HepG2 (cell line): ENCODE data around the gene GBGT1. TPM values are rescaled to one million over a fixed set of nuclear protein-coding genes. Genes with fewer than 3 reads are reported as not detected.

ENCODE experiments used
- ATAC-seq: fragments of 200-7000 bp; cut with Tn5 transposase; 3 replicates; pipeline ENCODE4 v1.9.1; 2020; ENCODE audit warnings: mild to moderate bottlenecking, moderate library complexity
- BruUV-seq: library from RNA; stranded (reverse); fragments of 400-500 nt; replicated peaks from 2 replicates; lab custom pipeline; 2021; lab: Mats Ljungman, UMichigan
- CTCF ChIA-PET: fragments of 300-600 bp; formaldehyde crosslinking; extraction: SDS; loops from one replicate; lab custom pipeline; 2021; ENCODE audit warnings: low total read pairs, inconsistent platforms, low intra/inter-chr PET ratio; lab: Yijun Ruan, JAX
- POLR2A ChIA-PET: fragments of 350-600 bp; sonication (Branson Sonifier 250); formaldehyde crosslinking; loops from one replicate; lab custom pipeline; 2020; ENCODE audit warnings: antibody characterized with exemption, inconsistent platforms; lab: Yijun Ruan, JAX
- DNase-seq: peaks from one replicate; pipeline ENCODE4 v3.0.0-alpha.2; 2015; ENCODE audit warnings: low spot score
- FAIRE-seq: peaks from 3 replicates; lab custom pipeline; 2011; peaks lifted over from hg19 to GRCh38; lab: Jason Lieb, UNC
- H2AFZ ChIP-seq: one replicate; pipeline ENCODE4 v1.6.1; 2011; ENCODE audit warnings: low read length, inconsistent platforms
- H3K27ac ChIP-seq: fragments of 300-600 bp; 3 replicates; pipeline ENCODE4 v1.8.0; 2011; ENCODE audit warnings: mixed run types, mild to moderate bottlenecking, mixed read lengths, low read length, inconsistent platforms; ENCODE audit not compliant: insufficient read depth; ENCODE audit errors: extremely low read length
- H3K27me3 ChIP-seq, 2 experiments: fragments of 200-600 bp in 1 of 2; 2 replicates in 1 of 2; 3 replicates in 1 of 2; pipeline versions ENCODE4 v1.6.0 to v1.8.0; 2011; ENCODE audit warnings: low read length in 2 of 2, mild to moderate bottlenecking in 2 of 2, moderate library complexity in 2 of 2, inconsistent platforms in 1 of 2; ENCODE audit not compliant: insufficient read depth in 2 of 2, control insufficient read depth in 1 of 2
- H3K36me3 ChIP-seq, 2 experiments: fragments of 200-600 bp in 1 of 2; replicated peaks in 1 of 2; 2 replicates in 1 of 2; 3 replicates in 1 of 2; pipeline versions ENCODE4 v1.5.1 to v1.8.0; 2011; ENCODE audit warnings: low read length in 2 of 2, inconsistent platforms in 1 of 2; ENCODE audit not compliant: insufficient read depth in 2 of 2, control insufficient read depth in 1 of 2
- H3K4me1 ChIP-seq: 2 replicates; pipeline ENCODE4 v1.5.1; 2012; ENCODE audit warnings: low read length, inconsistent platforms; ENCODE audit not compliant: insufficient read depth
- H3K4me2 ChIP-seq: 2 replicates; pipeline ENCODE4 v1.6.0; 2011; ENCODE audit warnings: low read depth, low read length, inconsistent platforms
- H3K4me3 ChIP-seq, 3 experiments: fragments of 200-600 bp in 1 of 3; sonication (generic), shearing (Covaris generic) in 1 of 3; replicated peaks in 1 of 3; 2 replicates each; pipeline ENCODE4 v1.5.1; 2011 to 2016; ENCODE audit warnings: low read length in 3 of 3, inconsistent platforms in 2 of 3, low read depth in 2 of 3, mild to moderate bottlenecking in 2 of 3, control low read depth in 1 of 3, mixed read lengths in 1 of 3; ENCODE audit not compliant: insufficient read depth in 1 of 3
- H3K79me2 ChIP-seq: one replicate; pipeline ENCODE4 v1.6.1; 2011; ENCODE audit warnings: low read length, inconsistent platforms; ENCODE audit not compliant: insufficient read depth
- H3K9ac ChIP-seq: 2 replicates; pipeline ENCODE4 v1.6.0; 2011; ENCODE audit warnings: mild to moderate bottlenecking, low read depth, low read length, inconsistent platforms; ENCODE audit not compliant: insufficient read depth
- H3K9me3 ChIP-seq: 2 replicates; pipeline ENCODE4 v1.5.1; 2012; ENCODE audit warnings: mild to moderate bottlenecking, low read length
- H4K20me1 ChIP-seq: 2 replicates; pipeline ENCODE4 v1.6.0; 2011; ENCODE audit warnings: inconsistent platforms, mild to moderate bottlenecking, low read length, moderate library complexity; ENCODE audit not compliant: insufficient read depth
- ATF1 ChIP-seq: IDR thresholded peaks from 2 replicates; pipeline ENCODE4 v1.6.1; 2016; ENCODE audit warnings: mild to moderate bottlenecking, control low read depth
- CHCHD3 ChIP-seq: sonication (generic); formaldehyde crosslinking; IDR thresholded peaks from 2 replicates; pipeline ENCODE4 v1.8.0; 2022; ENCODE audit warnings: mild to moderate bottlenecking, missing genetic modification reagents, moderate library complexity
- EHMT2 ChIP-seq: fragments of 200-600 bp; sonication (generic); IDR thresholded peaks from 2 replicates; pipeline ENCODE4 v1.7.0; 2017; ENCODE audit warnings: antibody characterized with exemption, low read depth, low read length, borderline replicate concordance
- HNRNPLL ChIP-seq: fragments of 200-400 bp; formaldehyde crosslinking; IDR thresholded peaks from 2 replicates; pipeline ENCODE4 v1.6.1; 2017; ENCODE audit warnings: mild to moderate bottlenecking, low read depth, low read length; ENCODE audit not compliant: poor library complexity, severe bottlenecking
- JUND ChIP-seq: sonication (generic); formaldehyde crosslinking; IDR thresholded peaks from 2 replicates; pipeline ENCODE4 v1.8.0; 2022; ENCODE audit warnings: mild to moderate bottlenecking, missing genetic modification reagents
- MTA1 ChIP-seq: sonication (generic); formaldehyde crosslinking; IDR thresholded peaks from 2 replicates; pipeline ENCODE4 v1.4.0; 2020; ENCODE audit warnings: missing genetic modification reagents, mild to moderate bottlenecking, borderline replicate concordance
- RARA ChIP-seq: IDR thresholded peaks from 2 replicates; pipeline ENCODE4 v1.6.1; 2016; ENCODE audit warnings: missing genetic modification reagents, missing compliant biosample characterization
- REL ChIP-seq: sonication (generic); formaldehyde crosslinking; conservative IDR thresholded peaks from 2 replicates; pipeline ENCODE4 v1.8.0; 2022; ENCODE audit warnings: mild to moderate bottlenecking, missing genetic modification reagents, moderate library complexity
- TARDBP ChIP-seq: sonication (generic); formaldehyde crosslinking; IDR thresholded peaks from 2 replicates; pipeline ENCODE4 v1.8.0; 2022; ENCODE audit warnings: mild to moderate bottlenecking, missing genetic modification reagents
- ZNF382 ChIP-seq: sonication (generic); formaldehyde crosslinking; IDR thresholded peaks from 2 replicates; pipeline ENCODE4 v1.5.0; 2020; ENCODE audit warnings: missing genetic modification reagents, mild to moderate bottlenecking, borderline replicate concordance
- ZNF879 ChIP-seq: sonication (generic); formaldehyde crosslinking; IDR thresholded peaks from 2 replicates; pipeline ENCODE4 v1.8.1; 2023; ENCODE audit warnings: missing genetic modification reagents
- WGBS: methylation state at CpG from one replicate; pipeline ENCODE4 v1.1.6; 2017; ENCODE audit warnings: low lambda C conversion rate; 5-methylcytosine and 5-hydroxymethylcytosine counted together
- in situ Hi-C: cut with HindIII; loops from 2 replicates; pipeline ENCODE4 v1.10.0; 2017; ENCODE audit warnings: low pct_unique_long_range_greater_than_20kb; ENCODE audit not compliant: extremely low pct_ligation_motif_present
- intact Hi-C: fragments of 100-400 bp; cut with micrococcal nuclease; formaldehyde crosslinking; loops from one replicate; pipeline ENCODE4 v1.10.0; 2022; ENCODE audit not compliant: unreplicated experiment
- polyA plus RNA-seq, 8 experiments: library from polyadenylated mRNA; depleted of rRNA in 3 of 8; stranded (reverse) in 7 of 8; unstranded in 1 of 8; fragments of >200 nt; fragmentation: Illumina TruSeq in 4 of 8; extraction: Trizol in 4 of 8; gene quantifications; 2 replicates each; pipeline versions ENCODE4 v1.2.1 to v1.2.3, GENCODE V29; 2011 to 2016; ENCODE audit warnings: low read depth in 4 of 8, missing spikeins in 1 of 8, mixed read lengths in 1 of 8; ENCODE audit not compliant: insufficient read depth in 1 of 8
- total RNA-seq, 5 experiments: library from RNA; depleted of rRNA; stranded (reverse); fragments of >200 nt; fragmentation: Illumina TruSeq; extraction: Trizol; gene quantifications; 2 replicates each; pipeline ENCODE4 v1.2.3, GENCODE V29; 2016; ENCODE audit warnings: low read depth in 1 of 5
- TF ChIP-seq, protein P1 (sequence below): sonication (generic); formaldehyde crosslinking; IDR thresholded peaks from 2 replicates; pipeline ENCODE4 v1.5.0; 2020; ENCODE audit warnings: mild to moderate bottlenecking, missing genetic modification reagents, moderate library complexity
- TF ChIP-seq, protein P2 (sequence below): sonication (generic); formaldehyde crosslinking; IDR thresholded peaks from 2 replicates; pipeline ENCODE4 v1.8.0; 2022; ENCODE audit warnings: missing genetic modification reagents, low read depth, mild to moderate bottlenecking, borderline replicate concordance
- TF ChIP-seq, protein P3 (sequence below): sonication (generic); formaldehyde crosslinking; IDR thresholded peaks from 2 replicates; pipeline ENCODE4 v1.8.1; 2023; ENCODE audit warnings: missing genetic modification reagents, mild to moderate bottlenecking, borderline replicate concordance
- TF ChIP-seq, protein P4 (sequence below): fragments of 450-650 bp; IDR thresholded peaks from 2 replicates; pipeline ENCODE4 v1.6.1; 2016
- TF ChIP-seq, protein P5 (sequence below): sonication (generic); formaldehyde crosslinking; conservative IDR thresholded peaks from 2 replicates; pipeline ENCODE4 v1.8.0; 2022; ENCODE audit warnings: mild to moderate bottlenecking, moderate library complexity, missing genetic modification reagents
- TF ChIP-seq, protein P6 (sequence below): sonication (generic); formaldehyde crosslinking; IDR thresholded peaks from 2 replicates; pipeline ENCODE4 v1.5.0; 2020; ENCODE audit warnings: mild to moderate bottlenecking, missing genetic modification reagents, borderline replicate concordance

The GBGT1 gene
- total and polyA plus RNA-seq, 2 of the 13 experiments (the other 11 are each of a cell fraction or from before 2014, with no cell fraction given): not detected

DNA sequence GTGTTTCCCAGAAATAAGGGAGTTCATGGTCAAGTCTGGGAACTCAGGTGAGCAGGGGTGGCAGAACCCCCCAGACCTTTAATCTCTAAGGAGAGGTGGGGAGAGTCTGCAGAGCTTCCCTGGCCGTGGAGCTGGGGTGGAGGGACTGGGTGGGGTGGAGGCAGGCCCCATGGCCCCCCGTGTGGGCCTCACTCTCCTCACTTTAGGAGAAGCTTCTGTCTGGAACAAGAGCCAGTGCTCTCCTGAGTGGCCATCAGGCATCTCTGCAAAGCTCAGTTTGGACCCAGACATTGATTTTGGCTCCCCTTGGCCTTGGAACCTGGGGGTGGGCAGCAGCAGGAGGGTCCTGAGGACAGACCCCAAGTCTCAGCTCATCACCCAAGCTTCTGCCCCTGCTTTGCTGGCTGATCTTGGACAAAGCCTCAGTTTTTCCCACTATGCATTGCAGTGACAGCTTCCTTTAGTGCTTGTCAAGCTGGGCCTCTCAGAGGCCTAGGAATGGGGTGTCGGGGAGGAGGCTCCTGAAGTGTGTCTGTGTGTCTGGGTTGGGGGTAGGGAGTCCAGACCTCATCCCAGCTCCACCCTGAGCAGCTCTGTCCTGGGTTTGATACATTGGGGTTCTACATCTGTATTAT, 3.5 kb upstream of the GBGT1 start:
- no peak overlapping the region for H3K27ac ChIP-seq
- in situ Hi-C loops: no loop called here
- H3K4me3 ChIP-seq: no peak overlapping the region
- no peak for FAIRE-seq
- BruUV-seq: no TSS peak
- no peak overlapping the region for H2AFZ ChIP-seq
- no peaks in the 10 kb centered on the region for H3K79me2 ChIP-seq
- 8% methylated on average over 2 of the region's 3 CpGs for WGBS
- intact Hi-C loops: no loop called here
- no peak for ATAC-seq
- no peak for DNase-seq
- H3K4me2 ChIP-seq: no peak overlapping the region
- H4K20me1 ChIP-seq: no peaks in the 10 kb centered on the region
- H3K9ac ChIP-seq: no peak overlapping the region
- H3K9me3 ChIP-seq: no peaks in the 10 kb centered on the region
- ChIA-PET POLR2A (no interaction called here), CTCF (no interaction called here)
- TF ChIP-seq, protein P1, sequence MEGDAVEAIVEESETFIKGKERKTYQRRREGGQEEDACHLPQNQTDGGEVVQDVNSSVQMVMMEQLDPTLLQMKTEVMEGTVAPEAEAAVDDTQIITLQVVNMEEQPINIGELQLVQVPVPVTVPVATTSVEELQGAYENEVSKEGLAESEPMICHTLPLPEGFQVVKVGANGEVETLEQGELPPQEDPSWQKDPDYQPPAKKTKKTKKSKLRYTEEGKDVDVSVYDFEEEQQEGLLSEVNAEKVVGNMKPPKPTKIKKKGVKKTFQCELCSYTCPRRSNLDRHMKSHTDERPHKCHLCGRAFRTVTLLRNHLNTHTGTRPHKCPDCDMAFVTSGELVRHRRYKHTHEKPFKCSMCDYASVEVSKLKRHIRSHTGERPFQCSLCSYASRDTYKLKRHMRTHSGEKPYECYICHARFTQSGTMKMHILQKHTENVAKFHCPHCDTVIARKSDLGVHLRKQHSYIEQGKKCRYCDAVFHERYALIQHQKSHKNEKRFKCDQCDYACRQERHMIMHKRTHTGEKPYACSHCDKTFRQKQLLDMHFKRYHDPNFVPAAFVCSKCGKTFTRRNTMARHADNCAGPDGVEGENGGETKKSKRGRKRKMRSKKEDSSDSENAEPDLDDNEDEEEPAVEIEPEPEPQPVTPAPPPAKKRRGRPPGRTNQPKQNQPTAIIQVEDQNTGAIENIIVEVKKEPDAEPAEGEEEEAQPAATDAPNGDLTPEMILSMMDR (CRISPR knock-in tag): no peak
- TF ChIP-seq REL (CRISPR knock-in tag) (no peak), EHMT2 (no peak), TARDBP (CRISPR knock-in tag) (no peak), RARA (CRISPR knock-in tag) (no peak), ZNF382 (CRISPR knock-in tag) (no peak), CHCHD3 (CRISPR knock-in tag) (no peak), HNRNPLL (no peak), JUND (CRISPR knock-in tag) (no peak), ZNF879 (CRISPR knock-in tag) (no peak), ATF1 (no peak), MTA1 (no peak)
- TF ChIP-seq, protein P2, sequence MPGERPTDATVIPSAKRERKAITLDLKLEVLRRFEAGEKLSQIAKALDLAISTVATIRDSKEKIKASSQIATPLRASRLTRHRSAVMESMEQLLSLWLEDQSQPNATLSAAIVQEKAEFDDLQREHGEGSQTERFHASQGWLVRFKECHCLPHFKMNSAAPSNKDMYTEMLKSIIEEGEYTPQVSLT (CRISPR knock-in tag): no peak
- TF ChIP-seq, protein P3, sequence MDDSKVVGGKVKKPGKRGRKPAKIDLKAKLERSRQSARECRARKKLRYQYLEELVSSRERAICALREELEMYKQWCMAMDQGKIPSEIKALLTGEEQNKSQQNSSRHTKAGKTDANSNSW: no peak
- TF ChIP-seq, protein P4, sequence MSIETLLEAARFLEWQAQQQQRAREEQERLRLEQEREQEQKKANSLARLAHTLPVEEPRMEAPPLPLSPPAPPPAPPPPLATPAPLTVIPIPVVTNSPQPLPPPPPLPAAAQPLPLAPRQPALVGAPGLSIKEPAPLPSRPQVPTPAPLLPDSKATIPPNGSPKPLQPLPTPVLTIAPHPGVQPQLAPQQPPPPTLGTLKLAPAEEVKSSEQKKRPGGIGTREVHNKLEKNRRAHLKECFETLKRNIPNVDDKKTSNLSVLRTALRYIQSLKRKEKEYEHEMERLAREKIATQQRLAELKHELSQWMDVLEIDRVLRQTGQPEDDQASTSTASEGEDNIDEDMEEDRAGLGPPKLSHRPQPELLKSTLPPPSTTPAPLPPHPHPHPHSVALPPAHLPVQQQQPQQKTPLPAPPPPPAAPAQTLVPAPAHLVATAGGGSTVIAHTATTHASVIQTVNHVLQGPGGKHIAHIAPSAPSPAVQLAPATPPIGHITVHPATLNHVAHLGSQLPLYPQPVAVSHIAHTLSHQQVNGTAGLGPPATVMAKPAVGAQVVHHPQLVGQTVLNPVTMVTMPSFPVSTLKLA: no peak
- TF ChIP-seq, protein P5, sequence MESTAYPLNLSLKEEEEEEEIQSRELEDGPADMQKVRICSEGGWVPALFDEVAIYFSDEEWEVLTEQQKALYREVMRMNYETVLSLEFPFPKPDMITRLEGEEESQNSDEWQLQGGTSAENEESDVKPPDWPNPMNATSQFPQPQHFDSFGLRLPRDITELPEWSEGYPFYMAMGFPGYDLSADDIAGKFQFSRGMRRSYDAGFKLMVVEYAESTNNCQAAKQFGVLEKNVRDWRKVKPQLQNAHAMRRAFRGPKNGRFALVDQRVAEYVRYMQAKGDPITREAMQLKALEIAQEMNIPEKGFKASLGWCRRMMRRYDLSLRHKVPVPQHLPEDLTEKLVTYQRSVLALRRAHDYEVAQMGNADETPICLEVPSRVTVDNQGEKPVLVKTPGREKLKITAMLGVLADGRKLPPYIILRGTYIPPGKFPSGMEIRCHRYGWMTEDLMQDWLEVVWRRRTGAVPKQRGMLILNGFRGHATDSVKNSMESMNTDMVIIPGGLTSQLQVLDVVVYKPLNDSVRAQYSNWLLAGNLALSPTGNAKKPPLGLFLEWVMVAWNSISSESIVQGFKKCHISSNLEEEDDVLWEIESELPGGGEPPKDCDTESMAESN: no peak
- TF ChIP-seq, protein P6, sequence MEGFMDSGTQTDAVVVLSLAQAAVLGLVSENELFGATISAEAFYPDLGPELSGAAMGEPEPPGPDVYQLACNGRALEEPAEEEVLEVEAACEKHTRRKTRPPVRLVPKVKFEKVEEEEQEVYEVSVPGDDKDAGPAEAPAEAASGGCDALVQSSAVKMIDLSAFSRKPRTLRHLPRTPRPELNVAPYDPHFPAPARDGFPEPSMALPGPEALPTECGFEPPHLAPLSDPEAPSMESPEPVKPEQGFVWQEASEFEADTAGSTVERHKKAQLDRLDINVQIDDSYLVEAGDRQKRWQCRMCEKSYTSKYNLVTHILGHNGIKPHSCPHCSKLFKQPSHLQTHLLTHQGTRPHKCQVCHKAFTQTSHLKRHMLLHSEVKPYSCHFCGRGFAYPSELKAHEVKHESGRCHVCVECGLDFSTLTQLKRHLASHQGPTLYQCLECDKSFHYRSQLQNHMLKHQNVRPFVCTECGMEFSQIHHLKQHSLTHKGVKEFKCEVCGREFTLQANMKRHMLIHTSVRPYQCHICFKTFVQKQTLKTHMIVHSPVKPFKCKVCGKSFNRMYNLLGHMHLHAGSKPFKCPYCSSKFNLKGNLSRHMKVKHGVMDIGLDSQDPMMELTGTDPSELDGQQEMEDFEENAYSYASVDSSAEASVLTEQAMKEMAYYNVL: no peak
- H3K4me1 ChIP-seq: no peaks in the 10 kb centered on the region
- H3K36me3 ChIP-seq: no peaks in the 10 kb centered on the region
- peaks cover 3 to 20% of the 10 kb centered on the region in 2 experiments; a peak in 4 of 5 replicates for H3K27me3 ChIP-seq
